ENCODE data around the gene OLA1.

The OLA1 gene

GRCh38 chr2:174184915-174185314 lies 63.4 kb downstream of the OLA1 start:
- TF ChIP-seq, protein P1, sequence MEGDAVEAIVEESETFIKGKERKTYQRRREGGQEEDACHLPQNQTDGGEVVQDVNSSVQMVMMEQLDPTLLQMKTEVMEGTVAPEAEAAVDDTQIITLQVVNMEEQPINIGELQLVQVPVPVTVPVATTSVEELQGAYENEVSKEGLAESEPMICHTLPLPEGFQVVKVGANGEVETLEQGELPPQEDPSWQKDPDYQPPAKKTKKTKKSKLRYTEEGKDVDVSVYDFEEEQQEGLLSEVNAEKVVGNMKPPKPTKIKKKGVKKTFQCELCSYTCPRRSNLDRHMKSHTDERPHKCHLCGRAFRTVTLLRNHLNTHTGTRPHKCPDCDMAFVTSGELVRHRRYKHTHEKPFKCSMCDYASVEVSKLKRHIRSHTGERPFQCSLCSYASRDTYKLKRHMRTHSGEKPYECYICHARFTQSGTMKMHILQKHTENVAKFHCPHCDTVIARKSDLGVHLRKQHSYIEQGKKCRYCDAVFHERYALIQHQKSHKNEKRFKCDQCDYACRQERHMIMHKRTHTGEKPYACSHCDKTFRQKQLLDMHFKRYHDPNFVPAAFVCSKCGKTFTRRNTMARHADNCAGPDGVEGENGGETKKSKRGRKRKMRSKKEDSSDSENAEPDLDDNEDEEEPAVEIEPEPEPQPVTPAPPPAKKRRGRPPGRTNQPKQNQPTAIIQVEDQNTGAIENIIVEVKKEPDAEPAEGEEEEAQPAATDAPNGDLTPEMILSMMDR (IDR thresholded peaks at IDR 0.05; ENCODE audit: insufficient read depth, low read depth, low read length, missing control alignments) = no peak
- peak; percentile 17 for DNase-seq (ENCODE audit: low read depth)

GRCh38 chr2:174184504-174184903 lies 63.8 kb downstream of the OLA1 start:
- no peak for DNase-seq (ENCODE audit: low read depth)
- no peak overlapping the region for H3K4me3 ChIP-seq (ENCODE audit: low read depth, low read length)
- TF ChIP-seq, protein P1 (IDR thresholded peaks at IDR 0.05; ENCODE audit: insufficient read depth, low read depth, low read length, missing control alignments) = no peak

More at GRCh38 chr2:174184915-174185314, 63.4 kb downstream of the OLA1 start:
- H3K4me3 ChIP-seq (ENCODE audit: low read depth, low read length) = no peak overlapping the region

- no peak overlapping the region for H3K4me3 ChIP-seq (ENCODE audit: low read depth, low read length)
- DNase-seq (ENCODE audit: low read depth) = no peak
These were observed 65.3 kb downstream of the OLA1 start for GRCh38 chr2:174183076-174183475.

DNA sequence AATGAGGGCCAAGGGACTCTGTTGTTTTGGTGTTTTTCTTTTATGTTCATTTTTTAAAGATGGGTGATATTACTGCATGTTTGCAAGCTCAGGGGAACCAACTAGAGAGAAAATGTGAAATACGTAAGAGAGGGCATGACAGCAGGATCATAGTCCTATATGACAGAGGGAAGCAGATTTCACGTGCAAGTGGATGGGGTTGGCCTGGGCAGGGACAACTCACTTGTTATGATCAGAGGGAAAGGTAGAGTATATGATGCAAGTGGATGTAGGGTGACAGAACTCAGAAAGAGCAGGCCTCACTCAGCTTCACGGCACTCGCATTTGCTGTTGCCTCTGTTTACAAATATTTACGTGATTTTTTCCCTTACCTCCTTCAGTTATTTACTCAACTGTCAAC lies 67.0 kb downstream of the OLA1 start:
- TF ChIP-seq, protein P1 (IDR thresholded peaks at IDR 0.05; ENCODE audit: insufficient read depth, low read depth, low read length, missing control alignments) = no peak
- no peak for DNase-seq (ENCODE audit: low read depth)

More at GRCh38 chr2:174183076-174183475, 65.3 kb downstream of the OLA1 start:
- TF ChIP-seq, protein P1 (IDR thresholded peaks at IDR 0.05; ENCODE audit: insufficient read depth, low read depth, low read length, missing control alignments) = no peak

GRCh38 chr2:174180726-174181236 lies 67.6 kb downstream of the OLA1 start:
- no peak overlapping the region for H3K4me3 ChIP-seq (ENCODE audit: low read depth, low read length)
- TF ChIP-seq, protein P1 (IDR thresholded peaks at IDR 0.05; ENCODE audit: insufficient read depth, low read depth, low read length, missing control alignments) = no peak
- DNase-seq (ENCODE audit: low read depth) = no peak

More for the DNA sequence above, 67.0 kb downstream of the OLA1 start:
- H3K4me3 ChIP-seq (ENCODE audit: low read depth, low read length) = no peak overlapping the region

- TF ChIP-seq, protein P1 (IDR thresholded peaks at IDR 0.05; ENCODE audit: insufficient read depth, low read depth, low read length, missing control alignments) = no peak
- no peak overlapping the region for H3K4me3 ChIP-seq (ENCODE audit: low read depth, low read length)
- DNase-seq (ENCODE audit: low read depth) = no peak
These were observed 68.1 kb downstream of the OLA1 start for GRCh38 chr2:174180165-174180724.

Measured in GM12865 (cell line).